COLO668 (cell line): ENCODE results near the gene PRR22.
"Not testable (repeated sequence)": the region's sequence is repeated elsewhere in the genome, so short reads cannot be mapped to it uniquely, and the experiment has no call there.

Source experiments
- DNase-seq: peaks from one replicate; lab custom pipeline; 2025; ENCODE audit not compliant: unreplicated experiment; lab: John Stamatoyannopoulos, UW

The PRR22 gene

GRCh38 chr19:5762608-5763217 lies 21.8 kb downstream of the PRR22 start:
- DNase-seq, result no peak

DNA sequence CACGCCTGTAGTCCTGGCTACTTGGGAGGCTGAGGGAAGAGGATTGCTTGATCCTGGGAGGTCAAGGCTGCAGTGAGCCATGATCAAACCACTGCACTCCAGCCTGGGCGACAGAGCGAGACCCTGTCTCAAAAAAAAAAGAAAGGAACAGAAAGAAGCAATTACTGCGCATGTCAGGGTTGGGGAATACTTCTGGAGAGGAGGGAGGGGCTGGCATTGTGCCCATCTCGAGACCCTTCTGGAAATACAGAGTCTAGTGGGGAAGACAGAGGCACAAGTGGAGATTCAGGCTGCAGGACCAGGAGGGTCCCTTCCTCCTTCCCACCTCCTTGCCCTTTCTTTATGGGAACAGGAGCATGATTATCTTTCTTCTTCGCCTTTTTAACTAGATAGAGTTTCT lies 30.8 kb downstream of the PRR22 start:
- no peak for DNase-seq

DNA sequence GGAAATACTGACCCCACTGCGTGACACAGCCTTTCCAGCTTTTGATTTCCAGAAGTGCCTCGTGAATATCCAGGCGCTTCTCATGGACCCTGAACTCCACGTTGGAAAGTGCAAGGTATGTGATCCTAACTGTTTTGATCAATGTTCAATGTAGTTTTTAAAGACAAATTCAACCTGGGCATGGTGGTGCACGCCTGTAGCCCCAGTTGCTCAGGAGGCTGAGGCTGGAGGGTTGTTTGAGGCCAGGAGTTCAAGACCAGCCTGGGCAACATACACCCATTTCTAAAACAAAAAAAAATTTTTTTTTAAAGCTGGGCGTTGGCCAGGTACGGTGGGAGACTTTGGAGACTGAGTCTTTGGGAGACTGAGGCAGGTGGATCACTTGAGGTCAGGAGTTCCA lies 32.8 kb downstream of the PRR22 start:
- no peak for DNase-seq

DNA sequence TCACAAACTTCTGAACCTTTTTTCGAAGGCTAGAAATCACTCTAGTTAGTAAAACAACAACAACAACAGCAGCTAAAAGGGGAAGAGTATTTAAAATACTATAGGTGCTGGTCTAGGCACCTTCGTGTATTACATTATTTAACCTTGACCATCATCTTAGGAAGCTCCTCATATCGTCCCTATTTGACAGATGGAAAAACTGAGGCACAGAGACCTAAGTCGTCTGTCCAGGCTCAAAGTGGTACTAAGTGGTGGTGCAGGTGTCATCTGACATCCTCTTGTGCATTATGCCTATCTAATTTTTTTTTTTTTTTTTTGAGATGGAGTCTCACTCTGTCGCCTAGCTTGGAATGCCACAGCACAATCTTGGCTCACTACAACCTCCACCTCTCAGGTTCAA lies 35.0 kb downstream of the PRR22 start:
- no peak for DNase-seq

DNA sequence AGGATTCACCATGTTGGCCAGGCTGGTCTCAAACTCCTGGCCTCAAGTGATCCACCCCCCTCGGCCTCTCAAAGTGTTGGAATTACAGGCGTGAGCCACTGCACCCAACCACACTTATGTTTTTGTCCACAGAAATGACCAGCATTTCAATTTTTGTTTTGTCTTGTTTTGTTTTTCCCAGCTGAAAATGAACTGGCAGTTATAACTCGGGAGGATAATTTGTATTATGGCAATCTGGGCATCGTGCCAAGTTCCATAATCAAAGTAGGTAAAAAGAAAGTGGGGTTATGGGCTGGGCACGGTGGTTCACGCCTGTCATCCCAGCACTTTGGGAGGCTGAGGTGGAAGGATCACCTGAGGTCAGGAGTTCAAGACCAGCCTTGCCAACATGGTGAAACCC lies 35.6 kb downstream of the PRR22 start:
- peak; percentile 13 for DNase-seq

GRCh38 chr19:5744999-5745398 lies 39.5 kb downstream of the PRR22 start:
- not testable (repeated sequence) for DNase-seq

DNA sequence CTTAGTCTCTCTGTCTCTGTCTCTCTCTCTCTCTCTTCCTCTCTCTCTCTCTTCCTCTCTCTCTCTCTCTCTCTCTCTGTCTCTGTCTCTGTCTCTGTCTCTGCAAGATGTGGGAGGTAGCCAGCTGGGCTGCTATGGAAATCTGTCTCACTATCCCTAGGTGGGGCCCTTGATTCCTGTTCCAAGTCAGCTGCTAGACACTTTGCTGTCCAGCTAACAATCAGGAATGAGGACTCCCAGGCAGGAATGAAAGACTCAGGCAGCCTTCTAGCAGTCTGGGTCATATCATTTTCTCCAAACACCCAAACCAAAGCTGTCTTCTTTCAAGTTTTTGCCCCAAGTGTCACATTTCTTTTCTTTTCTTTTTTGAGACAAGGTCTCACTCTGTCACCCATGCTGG lies 40.9 kb downstream of the PRR22 start:
- DNase-seq, result no peak

GRCh38 chr19:5742051-5742450 lies 42.5 kb downstream of the PRR22 start:
- no peak for DNase-seq

DNA sequence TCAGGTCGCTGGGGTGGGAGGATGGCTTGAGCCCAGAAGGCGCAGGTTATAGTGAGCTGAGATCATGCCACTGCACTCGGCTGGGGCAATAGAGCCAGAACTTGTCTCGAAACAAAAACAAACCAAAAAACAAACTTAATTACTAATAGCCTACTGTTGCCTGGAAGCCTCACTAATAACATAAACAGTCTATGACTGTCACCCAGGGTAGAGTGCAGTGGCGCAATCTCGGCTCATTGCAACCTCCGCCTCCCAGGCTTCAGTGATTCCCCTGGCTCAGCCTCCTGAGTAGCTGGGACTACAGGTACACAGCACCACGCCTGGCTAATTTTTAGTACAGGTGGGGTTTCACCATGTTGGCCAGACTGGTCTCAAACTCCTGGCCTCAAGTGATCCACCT lies 46.1 kb downstream of the PRR22 start:
- DNase-seq, result no peak

DNA sequence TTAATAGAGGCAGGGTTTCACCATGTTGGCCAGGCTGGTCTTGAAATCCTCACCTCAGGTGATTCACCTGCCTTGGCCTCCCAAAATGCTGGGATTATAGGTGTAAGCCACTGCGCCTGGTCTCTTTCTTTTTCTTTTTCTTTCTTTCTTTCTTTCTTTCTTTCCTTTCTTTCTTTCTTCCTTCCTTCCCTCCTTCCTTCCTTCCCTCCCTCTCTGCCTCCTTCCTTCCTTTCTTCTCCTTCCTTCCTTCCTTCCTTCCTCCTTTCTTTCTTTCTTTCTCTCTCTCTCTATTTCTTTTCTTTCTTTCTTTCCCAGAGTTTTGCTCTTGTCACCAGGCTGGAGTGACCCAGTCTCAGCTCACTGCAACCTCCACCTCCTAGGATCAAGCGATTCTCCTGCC lies 51.4 kb downstream of the PRR22 start:
- DNase-seq, result not testable (repeated sequence)
